PC-3 (cell line): ENCODE measurements around the gene CMSS1. TPM values are rescaled to one million over a fixed set of nuclear protein-coding genes. Genes with fewer than 3 reads are reported as not detected.

Experiments
- ATAC-seq: fragments of 200-7000 bp; cut with Tn5 transposase; 2 replicates; pipeline ENCODE4 v1.9.1; 2020; ENCODE audit warnings: mild to moderate bottlenecking, moderate library complexity
- BruUV-seq: library from RNA; stranded (reverse); fragments of 400-500 nt; replicated peaks from 2 replicates; lab custom pipeline; 2021; lab: Mats Ljungman, UMichigan
- CTCF ChIA-PET: fragments of 300-600 bp; sonication (Branson Sonifier 250); formaldehyde crosslinking; loops from one replicate; lab custom pipeline; 2022; ENCODE audit warnings: antibody characterized with exemption; lab: Charles Lee
- POLR2A ChIA-PET: fragments of 300-600 bp; sonication (Branson Sonifier 250); formaldehyde crosslinking; loops from one replicate; lab custom pipeline; 2022; ENCODE audit warnings: antibody characterized with exemption; ENCODE audit not compliant: unreplicated experiment; lab: Charles Lee
- DNase-seq: peaks from one replicate; pipeline ENCODE4 v3.0.0-alpha.2; 2015
- H2AFZ ChIP-seq: fragments of 300-600 bp; sonication (generic); 2 replicates; pipeline ENCODE4 v1.6.0; 2016; ENCODE audit warnings: antibody characterized with exemption, low read length
- H3F3A ChIP-seq: fragments of 300-600 bp; sonication (generic); one replicate; pipeline ENCODE4 v1.6.0; 2017; ENCODE audit warnings: antibody characterized with exemption, low read length, control low read depth, mild to moderate bottlenecking; ENCODE audit not compliant: unreplicated experiment
- H3K27ac ChIP-seq: fragments of 300-600 bp; sonication (generic); 2 replicates; pipeline ENCODE4 v1.5.1; 2016; ENCODE audit warnings: mild to moderate bottlenecking, low read length
- H3K27me3 ChIP-seq: fragments of 300-600 bp; sonication (generic); 2 replicates; pipeline ENCODE4 v1.6.1; 2016; ENCODE audit warnings: low read length, mixed read lengths
- H3K36me3 ChIP-seq: fragments of 300-600 bp; sonication (generic); 2 replicates; pipeline ENCODE4 v1.6.1; 2016; ENCODE audit warnings: low read depth, mixed run types, low read length, mixed read lengths
- H3K4me1 ChIP-seq: fragments of 300-600 bp; sonication (generic); 2 replicates; pipeline ENCODE4 v1.5.1; 2016; ENCODE audit warnings: low read length; ENCODE audit not compliant: insufficient read depth
- H3K4me2 ChIP-seq: fragments of 300-600 bp; sonication (generic); 2 replicates; pipeline ENCODE4 v1.6.0; 2016; ENCODE audit warnings: low read length
- H3K4me3 ChIP-seq: fragments of 300-600 bp; sonication (generic); 2 replicates; pipeline ENCODE4 v1.5.1; 2016; ENCODE audit warnings: mild to moderate bottlenecking, low read length, mixed read lengths
- H3K79me2 ChIP-seq: fragments of 300-600 bp; sonication (generic); 2 replicates; pipeline ENCODE4 v1.6.1; 2017; ENCODE audit warnings: low read length, mixed read lengths
- H3K9ac ChIP-seq: fragments of 300-600 bp; sonication (generic); 2 replicates; pipeline ENCODE4 v1.6.0; 2016; ENCODE audit warnings: mild to moderate bottlenecking, low read length
- H3K9me2 ChIP-seq: fragments of 300-600 bp; sonication (generic); replicated peaks from 2 replicates; pipeline ENCODE4 v1.6.1; 2016; ENCODE audit warnings: mixed run types, low read length, mixed read lengths
- H3K9me3 ChIP-seq: fragments of 300-600 bp; sonication (generic); 2 replicates; pipeline ENCODE4 v1.6.1; 2016; ENCODE audit warnings: low read length, mixed read lengths
- H4K20me1 ChIP-seq: fragments of 300-600 bp; sonication (generic); 2 replicates; pipeline ENCODE4 v1.6.1; 2016; ENCODE audit warnings: low read length, mixed read lengths
- CTCF ChIP-seq: fragments of 300-600 bp; sonication (generic); conservative IDR thresholded peaks from 2 replicates; pipeline ENCODE4 v1.5.1; 2017; ENCODE audit warnings: antibody characterized with exemption, low read depth, mild to moderate bottlenecking, low read length
- EZH2 ChIP-seq: fragments of 300-600 bp; sonication (generic); IDR thresholded peaks from one replicate; pipeline ENCODE4 v1.6.1; 2017; ENCODE audit warnings: antibody characterized with exemption, mild to moderate bottlenecking, low read length; ENCODE audit not compliant: unreplicated experiment
- EZH2phosphoT487 ChIP-seq: fragments of 300-600 bp; sonication (generic); IDR thresholded peaks from 2 replicates; pipeline ENCODE4 v1.6.1; 2018; ENCODE audit warnings: mild to moderate bottlenecking, antibody characterized with exemption, low read length, borderline replicate concordance
- intact Hi-C: fragments of 100-400 bp; cut with micrococcal nuclease; formaldehyde crosslinking; loops from 2 replicates; pipeline ENCODE4 v1.9.0; 2023
- total RNA-seq: library from RNA; depleted of rRNA; stranded (reverse); fragments of >200 nt; gene quantifications from 2 replicates; pipeline ENCODE4 v1.2.3, GENCODE V29; 2014

CMSS1 gene
- total RNA-seq, 1 experiment from 2014 or later: 63.1 TPM

- POLR2A ChIA-PET: interaction anchor here (0.5 to 0.6 kb wide), 2 partner anchors 8 to 13 kb away, joined by 3 to 4 read pairs; no protein-coding TSS in a partner anchor
- no peaks in the 10 kb centered on the region for H3K27me3 ChIP-seq
- CTCF ChIA-PET: no interaction called here
- H3K27ac ChIP-seq: no peak overlapping the region
- H3K4me2 ChIP-seq: no peak overlapping the region
- H3K79me2 ChIP-seq: no peaks in the 10 kb centered on the region
- no TSS peak for BruUV-seq
- no peaks in the 10 kb centered on the region for H3K9me2 ChIP-seq
- ATAC-seq (peak; percentile 56), DNase-seq (no peak)
- H3K4me3 ChIP-seq: no peak overlapping the region
- no peaks in the 10 kb centered on the region for H3K9me3 ChIP-seq
- H3K9ac ChIP-seq: no peak overlapping the region
- TF ChIP-seq EZH2: no peak
- no peak for TF ChIP-seq CTCF
- no peak for TF ChIP-seq EZH2phosphoT487
- H4K20me1 ChIP-seq: no peaks in the 10 kb centered on the region
- H3K4me1 ChIP-seq: no peaks in the 10 kb centered on the region
- intact Hi-C loops: no loop called here
- H3F3A ChIP-seq: no peaks in the 10 kb centered on the region
- no peak overlapping the region for H2AFZ ChIP-seq
- H3K36me3 ChIP-seq: no peaks in the 10 kb centered on the region
Observed at GRCh38 chr3:99768808-99769501, 48.7 kb upstream of the CMSS1 start.

- BruUV-seq: no TSS peak
- CTCF ChIA-PET: no interaction called here
Observed at GRCh38 chr3:99772171-99772570, 45.5 kb upstream of the CMSS1 start.

More at GRCh38 chr3:99772171-99772570, 45.5 kb upstream of the CMSS1 start:
- intact Hi-C loops: no loop called here
- no peaks in the 10 kb centered on the region for H4K20me1 ChIP-seq
- no peaks in the 10 kb centered on the region for H3K9me3 ChIP-seq
- POLR2A ChIA-PET: interaction anchor here (0.6 kb wide), 1 partner anchor 490 kb away, joined by 4 read pairs; no protein-coding TSS in a partner anchor
- H3F3A ChIP-seq: no peaks in the 10 kb centered on the region
- H3K36me3 ChIP-seq: no peaks in the 10 kb centered on the region
- no peak for DNase-seq
- no peak overlapping the region for H3K27ac ChIP-seq
- H3K79me2 ChIP-seq: no peaks in the 10 kb centered on the region
- no peak overlapping the region for H3K9ac ChIP-seq
- no peak for ATAC-seq
- H2AFZ ChIP-seq: no peak overlapping the region
- no peaks in the 10 kb centered on the region for H3K27me3 ChIP-seq
- peaks cover 21% of the 10 kb centered on the region for H3K4me1 ChIP-seq
- no peak overlapping the region for H3K4me2 ChIP-seq
- no peak overlapping the region for H3K4me3 ChIP-seq
- H3K9me2 ChIP-seq: no peaks in the 10 kb centered on the region
- TF ChIP-seq EZH2phosphoT487 (no peak), EZH2 (no peak), CTCF (no peak)
